Stimulated activated CD4-positive, alpha-beta T cell treated with anti-CD3 and anti-CD28 coated beads, Interleukin-2, amount 100 ng/mL, for 48 hours (primary cell): ENCODE results near the gene ANKMY1.

Experiments
- DNase-seq, 2 donors: peaks; one replicate each; pipeline ENCODE4 v3.0.0-alpha.2; 2020

Gene ANKMY1

GRCh38 chr2:240557808-240558207 is at the start of gene ANKMY1:
Gene ANKMY1 (minus strand): TSS chr2:240557988. CDS start chr2:240557335, 653 bp downstream.
- peak in 1 of 2 donors; percentile 69 for DNase-seq

GRCh38 chr2:240605867-240606743 is 48.3 kb upstream of the ANKMY1 start:
- no peak for DNase-seq

GRCh38 chr2:240604939-240605716 is 47.3 kb upstream of the ANKMY1 start:
- DNase-seq: no peak

- no peak for DNase-seq
These were observed 46.6 kb upstream of the ANKMY1 start for GRCh38 chr2:240604291-240604938.

GRCh38 chr2:240603846-240604245 is 46.1 kb upstream of the ANKMY1 start:
- DNase-seq: no peak

- no peak for DNase-seq
These were observed 45.5 kb upstream of the ANKMY1 start for GRCh38 chr2:240603081-240603835.

GRCh38 chr2:240602266-240603050 is 44.7 kb upstream of the ANKMY1 start:
- DNase-seq: no peak

- no peak for DNase-seq
These were observed 44.0 kb upstream of the ANKMY1 start for GRCh38 chr2:240601831-240602160.

GRCh38 chr2:240601061-240601830 is 43.5 kb upstream of the ANKMY1 start:
- no peak for DNase-seq

GRCh38 chr2:240600451-240600961 is 42.7 kb upstream of the ANKMY1 start:
- no peak for DNase-seq

GRCh38 chr2:240599141-240599583 is 41.4 kb upstream of the ANKMY1 start:
- no peak for DNase-seq

- no peak for DNase-seq
These were observed 40.6 kb upstream of the ANKMY1 start for GRCh38 chr2:240598311-240598911.

- no peak for DNase-seq
These were observed 39.8 kb upstream of the ANKMY1 start for GRCh38 chr2:240597419-240598181.

GRCh38 chr2:240597054-240597418 is 39.2 kb upstream of the ANKMY1 start:
- no peak for DNase-seq

GRCh38 chr2:240596491-240596931 is 38.7 kb upstream of the ANKMY1 start:
- no peak for DNase-seq

GRCh38 chr2:240596080-240596460 is 38.3 kb upstream of the ANKMY1 start:
- no peak for DNase-seq

GRCh38 chr2:240595381-240596079 is 37.7 kb upstream of the ANKMY1 start:
- DNase-seq: peak; percentile 22 to 26

GRCh38 chr2:240594511-240595380 is 37.0 kb upstream of the ANKMY1 start:
- no peak for DNase-seq
